WTC11 (cell line): ENCODE measurements around the gene SEMA4D. TPM values are rescaled to one million over a fixed set of nuclear protein-coding genes. Genes with fewer than 3 reads are reported as not detected.

Experiments
- ATAC-seq: fragments of 200-7000 bp; cut with Tn5 transposase; 2 replicates; pipeline ENCODE4 v1.10.0; 2021; ENCODE audit warnings: mild to moderate bottlenecking, moderate library complexity
- CTCF ChIA-PET: fragments of 300-600 bp; sonication (Branson Sonifier 250); formaldehyde crosslinking; loops from one replicate; lab custom pipeline; 2021; ENCODE audit warnings: antibody characterized with exemption; lab: Charles Lee
- POLR2A ChIA-PET: fragments of 350-600 bp; sonication (Branson Sonifier 250); formaldehyde crosslinking; loops from one replicate; lab custom pipeline; 2021; ENCODE audit warnings: antibody characterized with exemption; lab: Charles Lee
- DNase-seq: peaks from one replicate; pipeline ENCODE4 v3.0.0; 2021; ENCODE audit warnings: low spot score
- H3K27ac Mint-ChIP-seq: 2 replicates; pipeline ENCODE4 v1.8.0; 2021; ENCODE audit warnings: mixed read lengths
- H3K27me3 Mint-ChIP-seq: 2 replicates; pipeline ENCODE4 v1.8.0; 2021; ENCODE audit warnings: low read depth, mild to moderate bottlenecking, moderate library complexity, mixed read lengths
- H3K36me3 Mint-ChIP-seq: 2 replicates; pipeline ENCODE4 v1.8.0; 2021; ENCODE audit warnings: mixed read lengths
- H3K4me1 Mint-ChIP-seq: 2 replicates; pipeline ENCODE4 v1.8.0; 2022; ENCODE audit warnings: mixed read lengths
- H3K4me3 Mint-ChIP-seq: 2 replicates; pipeline ENCODE4 v1.8.0; 2021; ENCODE audit warnings: mild to moderate bottlenecking, moderate library complexity, mixed read lengths
- H3K9me3 Mint-ChIP-seq: 2 replicates; pipeline ENCODE4 v1.8.0; 2021; ENCODE audit warnings: mixed read lengths
- ATF2 ChIP-seq: sonication (generic); formaldehyde crosslinking; IDR thresholded peaks from 2 replicates; pipeline ENCODE4 v1.8.1; 2022; ENCODE audit warnings: low read depth, missing genetic modification reagents, borderline replicate concordance
- CREM ChIP-seq: sonication (generic); formaldehyde crosslinking; IDR thresholded peaks from 2 replicates; pipeline ENCODE4 v1.8.1; 2022; ENCODE audit warnings: mild to moderate bottlenecking, missing genetic modification reagents, moderate library complexity
- ESRRA ChIP-seq: sonication (generic); formaldehyde crosslinking; IDR thresholded peaks from 2 replicates; pipeline ENCODE4 v1.8.1; 2022; ENCODE audit warnings: mild to moderate bottlenecking, missing genetic modification reagents, borderline replicate concordance
- FOXP4 ChIP-seq: sonication (generic); formaldehyde crosslinking; IDR thresholded peaks from 2 replicates; pipeline ENCODE4 v1.8.0; 2022; ENCODE audit warnings: mild to moderate bottlenecking, missing genetic modification reagents
- GRHL2 ChIP-seq: fragments of 250-450 bp; sonication (Bioruptor Pico); IDR thresholded peaks from 2 replicates; pipeline ENCODE4 v1.8.0; 2022; ENCODE audit warnings: mild to moderate bottlenecking, moderate library complexity; ENCODE audit not compliant: insufficient replicate concordance, severe bottlenecking
- GTF2I ChIP-seq: fragments of 250-450 bp; sonication (Bioruptor Pico); conservative IDR thresholded peaks from 2 replicates; pipeline ENCODE4 v1.4.0; 2021; ENCODE audit warnings: mild to moderate bottlenecking
- MAX ChIP-seq: sonication (generic); formaldehyde crosslinking; IDR thresholded peaks from 2 replicates; pipeline ENCODE4 v1.8.0; 2022; ENCODE audit warnings: mild to moderate bottlenecking, missing genetic modification reagents
- MLX ChIP-seq: sonication (generic); formaldehyde crosslinking; IDR thresholded peaks from 2 replicates; pipeline ENCODE4 v1.8.1; 2023; ENCODE audit warnings: mild to moderate bottlenecking, missing genetic modification reagents, moderate library complexity
- NFYB ChIP-seq: sonication (generic); formaldehyde crosslinking; conservative IDR thresholded peaks from 2 replicates; pipeline ENCODE4 v1.8.0; 2022; ENCODE audit warnings: low read depth, missing genetic modification reagents
- PRDM15 ChIP-seq: sonication (generic); formaldehyde crosslinking; IDR thresholded peaks from 2 replicates; pipeline ENCODE4 v1.8.0; 2022; ENCODE audit warnings: missing genetic modification reagents
- PRRX2 ChIP-seq: fragments of 250-450 bp; sonication (Bioruptor Pico); IDR thresholded peaks from 2 replicates; pipeline ENCODE4 v1.8.0; 2021; ENCODE audit warnings: mild to moderate bottlenecking
- RELA ChIP-seq: sonication (generic); formaldehyde crosslinking; IDR thresholded peaks from 2 replicates; pipeline ENCODE4 v1.8.1; 2022; ENCODE audit warnings: missing genetic modification reagents, mild to moderate bottlenecking, borderline replicate concordance
- SOX15 ChIP-seq: fragments of 250-450 bp; sonication (Bioruptor Pico); IDR thresholded peaks from 2 replicates; pipeline ENCODE4 v1.9.0; 2021; ENCODE audit warnings: mild to moderate bottlenecking
- TCF7 ChIP-seq: sonication (generic); formaldehyde crosslinking; IDR thresholded peaks from 2 replicates; pipeline ENCODE4 v1.8.0; 2022; ENCODE audit warnings: mild to moderate bottlenecking, low read depth, missing genetic modification reagents, moderate library complexity
- ZNF121 ChIP-seq: sonication (generic); formaldehyde crosslinking; IDR thresholded peaks from 2 replicates; pipeline ENCODE4 v1.8.0; 2023; ENCODE audit warnings: missing genetic modification reagents
- ZNF138 ChIP-seq: sonication (generic); formaldehyde crosslinking; conservative IDR thresholded peaks from 2 replicates; pipeline ENCODE4 v1.8.1; 2022; ENCODE audit warnings: mild to moderate bottlenecking, moderate library complexity, missing genetic modification reagents
- ZNF416 ChIP-seq: fragments of 250-450 bp; sonication (Bioruptor Pico); IDR thresholded peaks from 2 replicates; pipeline ENCODE4 v1.9.0; 2021; ENCODE audit warnings: mild to moderate bottlenecking, inconsistent platforms
- ZNF423 ChIP-seq: fragments of 250-450 bp; sonication (Bioruptor Pico); IDR thresholded peaks from 2 replicates; pipeline ENCODE4 v2.1.2; 2022; ENCODE audit warnings: mild to moderate bottlenecking, moderate library complexity
- ZSCAN18 ChIP-seq: fragments of 250-450 bp; sonication (Bioruptor Pico); IDR thresholded peaks from 2 replicates; pipeline ENCODE4 v2.1.2; 2022; ENCODE audit warnings: mild to moderate bottlenecking, moderate library complexity
- total RNA-seq: library from RNA; stranded (reverse); gene quantifications from 3 replicates; pipeline ENCODE4 v1.2.3, GENCODE V29; 2021
- TF ChIP-seq, protein P1 (sequence below): fragments of 200-600 bp; IDR thresholded peaks from 2 replicates; pipeline ENCODE4 v1.8.0; 2022; ENCODE audit warnings: antibody characterized with exemption
- TF ChIP-seq, protein P2 (sequence below): fragments of 250-450 bp; sonication (Bioruptor Pico); IDR thresholded peaks from 2 replicates; pipeline ENCODE4 v1.9.0; 2021; ENCODE audit warnings: mild to moderate bottlenecking

The SEMA4D gene
- total RNA-seq, 1 experiment from 2014 or later = 67.8 TPM

- Mint-ChIP-seq H3K36me3 (peaks cover 13% of the 10 kb centered on the region), H3K27me3 (no peaks in the 10 kb centered on the region; the same call in 1 of the 2 replicates), H3K27ac (peak overlapping the region; percentile 59; the same call in 1 of the 2 replicates), H3K9me3 (peaks cover 13% of the 10 kb centered on the region), H3K4me1 (peaks cover 49% of the 10 kb centered on the region), H3K4me3 (no peak overlapping the region)
- POLR2A ChIA-PET = interaction anchor here (1.6 kb wide), 1 partner anchor 140 kb away, joined by 4 read pairs; no protein-coding TSS in a partner anchor
- DNase-seq = no peak
- ATAC-seq = peak; percentile 27
- no peak for TF ChIP-seq ZNF416 (CRISPR knock-in tag)
- TF ChIP-seq ZNF138 = no peak
- TF ChIP-seq GRHL2 = no peak
- no peak for TF ChIP-seq MLX (CRISPR knock-in tag)
- TF ChIP-seq, all 79 proteins: peak for 0
- CTCF ChIA-PET = interaction anchor here (0.7 to 3.9 kb wide), 8 partner anchors 15 to 183 kb away, joined by 3 to 27 read pairs (median 4); no protein-coding TSS in a partner anchor
These were observed 87.1 kb downstream of the SEMA4D start for GRCh38 chr9:89410641-89411350.

- POLR2A ChIA-PET = no interaction called here
- ATAC-seq (no peak), DNase-seq (no peak)
- Mint-ChIP-seq H3K4me1 (peaks cover 49% of the 10 kb centered on the region), H3K36me3 (peaks cover 13% of the 10 kb centered on the region), H3K9me3 (peaks cover 13% of the 10 kb centered on the region), H3K4me3 (no peak overlapping the region), H3K27ac (no peak overlapping the region), H3K27me3 (no peaks in the 10 kb centered on the region; the same call in 1 of the 2 replicates)
- CTCF ChIA-PET = interaction anchor here (1.0 to 3.9 kb wide), 4 partner anchors 25 to 183 kb away, joined by 3 to 27 read pairs (median 11); no protein-coding TSS in a partner anchor
- no peak for TF ChIP-seq TCF7 (CRISPR knock-in tag)
- no peak for TF ChIP-seq GTF2I (CRISPR knock-in tag)
- TF ChIP-seq CREM (CRISPR knock-in tag) = no peak
- TF ChIP-seq FOXP4 (CRISPR knock-in tag) = no peak
- no peak for TF ChIP-seq ATF2
- no peak for TF ChIP-seq ZSCAN18
- TF ChIP-seq, protein P1, sequence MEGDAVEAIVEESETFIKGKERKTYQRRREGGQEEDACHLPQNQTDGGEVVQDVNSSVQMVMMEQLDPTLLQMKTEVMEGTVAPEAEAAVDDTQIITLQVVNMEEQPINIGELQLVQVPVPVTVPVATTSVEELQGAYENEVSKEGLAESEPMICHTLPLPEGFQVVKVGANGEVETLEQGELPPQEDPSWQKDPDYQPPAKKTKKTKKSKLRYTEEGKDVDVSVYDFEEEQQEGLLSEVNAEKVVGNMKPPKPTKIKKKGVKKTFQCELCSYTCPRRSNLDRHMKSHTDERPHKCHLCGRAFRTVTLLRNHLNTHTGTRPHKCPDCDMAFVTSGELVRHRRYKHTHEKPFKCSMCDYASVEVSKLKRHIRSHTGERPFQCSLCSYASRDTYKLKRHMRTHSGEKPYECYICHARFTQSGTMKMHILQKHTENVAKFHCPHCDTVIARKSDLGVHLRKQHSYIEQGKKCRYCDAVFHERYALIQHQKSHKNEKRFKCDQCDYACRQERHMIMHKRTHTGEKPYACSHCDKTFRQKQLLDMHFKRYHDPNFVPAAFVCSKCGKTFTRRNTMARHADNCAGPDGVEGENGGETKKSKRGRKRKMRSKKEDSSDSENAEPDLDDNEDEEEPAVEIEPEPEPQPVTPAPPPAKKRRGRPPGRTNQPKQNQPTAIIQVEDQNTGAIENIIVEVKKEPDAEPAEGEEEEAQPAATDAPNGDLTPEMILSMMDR = no peak
- TF ChIP-seq ZNF121 = no peak
- TF ChIP-seq SOX15 (CRISPR knock-in tag) = no peak
- no peak for TF ChIP-seq ESRRA (CRISPR knock-in tag)
- no peak for TF ChIP-seq ZNF423
- TF ChIP-seq MAX (CRISPR knock-in tag) = no peak
- no peak for TF ChIP-seq NFYB (CRISPR knock-in tag)
- TF ChIP-seq, protein P2, sequence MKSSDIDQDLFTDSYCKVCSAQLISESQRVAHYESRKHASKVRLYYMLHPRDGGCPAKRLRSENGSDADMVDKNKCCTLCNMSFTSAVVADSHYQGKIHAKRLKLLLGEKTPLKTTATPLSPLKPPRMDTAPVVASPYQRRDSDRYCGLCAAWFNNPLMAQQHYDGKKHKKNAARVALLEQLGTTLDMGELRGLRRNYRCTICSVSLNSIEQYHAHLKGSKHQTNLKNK (CRISPR knock-in tag) = no peak
- no peak for TF ChIP-seq RELA (CRISPR knock-in tag)
- no peak for TF ChIP-seq PRRX2 (CRISPR knock-in tag)
- TF ChIP-seq PRDM15 (CRISPR knock-in tag) = no peak
These were observed 87.9 kb downstream of the SEMA4D start for GRCh38 chr9:89410022-89410421.
